ENCODE results near the gene BNC2. TPM values are rescaled to one million over a fixed set of nuclear protein-coding genes. Genes with fewer than 3 reads are reported as not detected.

Gene BNC2
- total RNA-seq, 1 experiment from 2014 or later = 2.9 TPM

- Histone ChIP-seq H3K27me3 (ENCODE audit: insufficient read depth, low read depth) (no peaks in the 10 kb centered on the region), H3K4me1 (replicated peaks; ENCODE audit: insufficient read depth) (no peaks in the 10 kb centered on the region), H2AFZ (no peak overlapping the region), H3K4me2 (no peak overlapping the region), H3K9me3 (ENCODE audit: insufficient read depth, low read depth) (no peaks in the 10 kb centered on the region), H3F3A (ENCODE audit: insufficient read depth, low read depth) (no peaks in the 10 kb centered on the region), H3K36me3 (ENCODE audit: low read depth) (no peaks in the 10 kb centered on the region), H4K20me1 (ENCODE audit: insufficient read depth) (no peaks in the 10 kb centered on the region), H3K9me2 (ENCODE audit: insufficient read depth) (no peaks in the 10 kb centered on the region), H3K27ac (no peak overlapping the region), H3K79me2 (ENCODE audit: low read depth) (no peaks in the 10 kb centered on the region), H3K4me3 (no peak overlapping the region)
- CTCF ChIA-PET = no interaction called here
- no peak for TF ChIP-seq EZH2 (IDR thresholded peaks at IDR 0.05; ENCODE audit: low read depth)
- no peak for TF ChIP-seq CTCF (conservative IDR thresholded peaks at IDR 0.05)
- BruUV-seq (replicated peaks) = no TSS peak
- no peak for DNase-seq
- intact Hi-C loops (cut with micrococcal nuclease; ENCODE audit: unreplicated experiment) = no loop called here
- POLR2A ChIA-PET (ENCODE audit: unreplicated experiment) = no interaction called here
Measured at GRCh38 chr9:16377311-16377710, 493.2 kb downstream of the BNC2 start.

GRCh38 chr9:16371306-16371705, 499.2 kb downstream of the BNC2 start:
- H2AFZ ChIP-seq = no peak overlapping the region
- intact Hi-C loops (cut with micrococcal nuclease; ENCODE audit: unreplicated experiment) = no loop called here
- H4K20me1 ChIP-seq (ENCODE audit: insufficient read depth) = no peaks in the 10 kb centered on the region
- no peak for DNase-seq
- ChIA-PET CTCF (no interaction called here), POLR2A (ENCODE audit: unreplicated experiment) (interaction anchor here (0.5 kb wide), 1 partner anchor 112 kb away, joined by 3 read pairs; no protein-coding TSS in a partner anchor)
- H3K4me2 ChIP-seq = no peak overlapping the region
- no peaks in the 10 kb centered on the region for H3K27me3 ChIP-seq (ENCODE audit: insufficient read depth, low read depth)
- no peaks in the 10 kb centered on the region for H3K9me3 ChIP-seq (ENCODE audit: insufficient read depth, low read depth)
- no peak overlapping the region for H3K4me3 ChIP-seq
- H3K36me3 ChIP-seq (ENCODE audit: low read depth) = no peaks in the 10 kb centered on the region
- no peaks in the 10 kb centered on the region for H3K9me2 ChIP-seq (ENCODE audit: insufficient read depth)
- peaks cover 16% of the 10 kb centered on the region for H3F3A ChIP-seq (ENCODE audit: insufficient read depth, low read depth)
- TF ChIP-seq CTCF (conservative IDR thresholded peaks at IDR 0.05) (no peak), EZH2 (IDR thresholded peaks at IDR 0.05; ENCODE audit: low read depth) (no peak)
- H3K79me2 ChIP-seq (ENCODE audit: low read depth) = no peaks in the 10 kb centered on the region
- H3K27ac ChIP-seq = no peak overlapping the region
- peaks cover 37% of the 10 kb centered on the region for H3K4me1 ChIP-seq (replicated peaks; ENCODE audit: insufficient read depth)
- no TSS peak for BruUV-seq (replicated peaks)

- CTCF ChIA-PET = no interaction called here
Measured at GRCh38 chr9:16370647-16371046, 499.8 kb downstream of the BNC2 start.

More at GRCh38 chr9:16370647-16371046, 499.8 kb downstream of the BNC2 start:
- no peaks in the 10 kb centered on the region for H3K79me2 ChIP-seq (ENCODE audit: low read depth)
- H3K27me3 ChIP-seq (ENCODE audit: insufficient read depth, low read depth) = no peaks in the 10 kb centered on the region
- no peak overlapping the region for H3K4me2 ChIP-seq
- no peaks in the 10 kb centered on the region for H3K9me3 ChIP-seq (ENCODE audit: insufficient read depth, low read depth)
- H2AFZ ChIP-seq = no peak overlapping the region
- H3K4me3 ChIP-seq = no peak overlapping the region
- H3K4me1 ChIP-seq (replicated peaks; ENCODE audit: insufficient read depth) = peaks cover 37% of the 10 kb centered on the region
- no peak overlapping the region for H3K27ac ChIP-seq
- POLR2A ChIA-PET (ENCODE audit: unreplicated experiment) = no interaction called here
- no TSS peak for BruUV-seq (replicated peaks)
- peaks cover 16% of the 10 kb centered on the region for H3F3A ChIP-seq (ENCODE audit: insufficient read depth, low read depth)
- H4K20me1 ChIP-seq (ENCODE audit: insufficient read depth) = no peaks in the 10 kb centered on the region
- H3K36me3 ChIP-seq (ENCODE audit: low read depth) = no peaks in the 10 kb centered on the region
- no peak for DNase-seq
- TF ChIP-seq EZH2 (IDR thresholded peaks at IDR 0.05; ENCODE audit: low read depth) = no peak
- no peak for TF ChIP-seq CTCF (conservative IDR thresholded peaks at IDR 0.05)
- no peaks in the 10 kb centered on the region for H3K9me2 ChIP-seq (ENCODE audit: insufficient read depth)
- intact Hi-C loops (cut with micrococcal nuclease; ENCODE audit: unreplicated experiment) = no loop called here

Data from PC-9 (cell line).